ENCODE data around the gene TREML1.
"Not testable (repeated sequence)": the region's sequence is repeated elsewhere in the genome, so short reads cannot be mapped to it uniquely, and the experiment has no call there.

TREML1 gene, protein sequence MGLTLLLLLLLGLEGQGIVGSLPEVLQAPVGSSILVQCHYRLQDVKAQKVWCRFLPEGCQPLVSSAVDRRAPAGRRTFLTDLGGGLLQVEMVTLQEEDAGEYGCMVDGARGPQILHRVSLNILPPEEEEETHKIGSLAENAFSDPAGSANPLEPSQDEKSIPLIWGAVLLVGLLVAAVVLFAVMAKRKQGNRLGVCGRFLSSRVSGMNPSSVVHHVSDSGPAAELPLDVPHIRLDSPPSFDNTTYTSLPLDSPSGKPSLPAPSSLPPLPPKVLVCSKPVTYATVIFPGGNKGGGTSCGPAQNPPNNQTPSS

DNA sequence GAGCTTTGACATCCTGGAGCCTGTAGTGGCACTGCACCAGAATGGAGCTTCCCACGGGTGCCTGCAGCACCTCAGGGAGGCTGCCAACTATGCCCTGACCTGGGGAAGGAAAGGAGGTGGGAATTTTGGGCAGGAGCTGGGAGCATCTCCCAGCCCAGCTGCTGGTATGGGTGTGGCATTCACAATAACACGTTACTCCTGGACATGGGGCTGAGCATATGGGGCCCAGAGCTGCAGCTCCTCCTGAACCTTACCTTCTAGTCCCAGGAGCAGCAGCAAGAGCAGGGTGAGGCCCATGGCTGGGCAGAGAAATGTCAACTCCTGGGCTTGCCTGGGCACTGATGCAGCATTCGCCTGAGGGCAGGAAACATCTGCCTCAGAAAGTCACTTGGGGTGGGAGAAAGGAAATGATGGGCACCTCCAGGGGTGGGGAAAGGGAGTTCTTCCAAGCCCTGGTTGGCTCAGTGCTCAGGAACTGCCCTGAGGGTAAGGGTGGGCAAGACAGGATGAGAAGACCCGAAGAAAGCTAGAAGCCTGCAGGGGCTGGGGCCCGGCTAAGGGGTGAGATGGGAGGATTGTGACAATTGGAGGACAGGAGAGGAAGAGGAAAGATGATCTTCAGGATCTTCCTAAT, at the start of gene TREML1:
Gene TREML1 (minus strand): TSS at position 356 of the 634 bp plus-strand sequence. CDS start 59 bp downstream, at position 297.
- DNase-seq (ENCODE audit: low spot score) = no peak

DNA sequence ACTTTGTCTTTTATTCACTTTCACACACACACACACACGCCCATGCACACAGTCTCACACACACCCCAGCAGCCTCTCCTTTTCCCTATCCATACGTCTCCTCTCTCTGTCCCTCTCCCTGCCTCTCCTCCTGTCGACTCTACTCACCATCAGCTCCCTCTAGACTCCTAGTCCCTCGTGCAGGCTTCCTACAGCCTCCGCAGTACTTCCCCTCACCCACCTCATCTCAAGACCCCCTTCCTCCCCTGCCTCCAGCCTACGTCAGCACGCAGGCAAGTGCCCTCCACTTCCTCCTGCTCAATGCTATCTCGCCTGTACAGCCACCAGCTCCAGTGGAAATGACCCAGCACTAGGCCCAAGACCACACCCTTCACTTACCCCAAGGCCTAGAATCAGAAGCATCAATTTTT, 47.6 kb upstream of the TREML1 start:
- no peak for DNase-seq (ENCODE audit: low spot score)

DNA sequence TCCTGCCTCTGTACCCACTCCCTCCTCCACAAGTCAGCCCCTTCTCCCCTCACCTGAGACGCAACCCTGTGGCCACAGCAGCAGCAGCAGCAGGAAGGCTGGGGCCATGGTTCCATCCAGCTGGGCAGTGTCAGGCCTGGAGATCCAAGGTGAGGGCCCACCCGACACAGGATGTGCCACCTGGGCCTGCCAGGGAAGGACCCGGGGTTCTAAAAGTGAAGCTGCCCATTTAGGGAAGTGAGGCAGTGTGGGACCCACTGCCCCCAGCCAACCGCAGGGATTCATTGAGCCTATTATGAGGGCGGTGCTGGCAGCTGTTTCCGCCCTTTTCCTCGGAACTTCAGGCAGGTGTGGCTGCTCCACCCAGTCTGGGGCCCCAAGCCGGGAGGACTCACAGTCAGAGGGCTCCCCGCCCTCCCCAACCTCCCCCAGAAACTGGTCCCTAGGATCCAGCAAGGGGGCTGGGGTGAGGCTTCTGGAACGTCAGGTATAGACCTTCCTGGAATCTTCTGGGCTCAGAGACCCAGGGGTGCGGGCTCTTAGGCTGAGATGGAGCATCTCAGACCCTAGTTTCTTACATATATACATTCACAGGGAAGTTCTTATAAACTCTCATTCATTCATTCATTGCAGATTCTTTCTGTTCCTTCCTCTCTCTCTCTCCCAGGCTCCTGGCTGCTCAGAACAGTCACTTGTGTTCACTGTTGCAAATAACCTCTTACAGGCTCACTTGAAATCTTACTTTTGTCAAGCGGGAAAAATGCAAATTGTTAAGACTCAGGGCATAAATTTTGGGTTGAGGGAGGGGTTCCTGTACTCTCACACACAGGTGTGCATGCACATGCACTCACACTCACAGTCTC, 47.0 kb upstream of the TREML1 start, which contains the start of gene TREML2:
Gene TREML2 (minus strand): TSS at position 249 of the 863 bp plus-strand sequence. CDS start 141 bp downstream, at position 108.
- DNase-seq (ENCODE audit: low spot score) = no peak

DNA sequence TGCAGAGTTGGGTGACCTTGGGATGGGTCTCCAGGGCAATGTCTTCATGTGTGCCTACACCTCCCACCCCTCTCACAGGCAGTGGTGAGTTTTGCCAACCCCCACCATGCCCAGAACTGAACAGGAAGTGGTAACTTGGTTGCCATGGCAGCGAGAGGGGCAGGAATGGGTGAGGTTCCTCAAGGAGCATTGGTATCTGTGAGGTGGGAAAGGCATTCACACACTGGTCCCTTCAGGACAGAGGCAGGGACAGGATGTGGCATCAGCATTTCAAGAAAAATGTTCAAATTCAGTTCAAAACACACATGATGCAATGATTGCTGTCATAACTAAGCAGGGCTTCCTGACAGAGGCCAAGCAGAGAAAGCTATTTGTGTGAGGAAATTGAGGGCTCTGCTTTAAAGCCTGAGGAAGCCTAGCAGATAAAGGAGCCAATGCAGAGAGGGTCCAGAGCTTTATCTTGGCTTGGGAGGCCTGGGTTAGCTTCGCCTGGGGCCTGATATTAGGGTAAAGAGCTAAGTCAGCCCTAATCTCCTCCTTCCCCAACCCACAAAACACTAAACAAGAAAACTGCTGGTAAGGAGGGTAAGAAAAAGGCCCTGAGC, 46.3 kb upstream of the TREML1 start:
- no peak for DNase-seq (ENCODE audit: low spot score)

DNA sequence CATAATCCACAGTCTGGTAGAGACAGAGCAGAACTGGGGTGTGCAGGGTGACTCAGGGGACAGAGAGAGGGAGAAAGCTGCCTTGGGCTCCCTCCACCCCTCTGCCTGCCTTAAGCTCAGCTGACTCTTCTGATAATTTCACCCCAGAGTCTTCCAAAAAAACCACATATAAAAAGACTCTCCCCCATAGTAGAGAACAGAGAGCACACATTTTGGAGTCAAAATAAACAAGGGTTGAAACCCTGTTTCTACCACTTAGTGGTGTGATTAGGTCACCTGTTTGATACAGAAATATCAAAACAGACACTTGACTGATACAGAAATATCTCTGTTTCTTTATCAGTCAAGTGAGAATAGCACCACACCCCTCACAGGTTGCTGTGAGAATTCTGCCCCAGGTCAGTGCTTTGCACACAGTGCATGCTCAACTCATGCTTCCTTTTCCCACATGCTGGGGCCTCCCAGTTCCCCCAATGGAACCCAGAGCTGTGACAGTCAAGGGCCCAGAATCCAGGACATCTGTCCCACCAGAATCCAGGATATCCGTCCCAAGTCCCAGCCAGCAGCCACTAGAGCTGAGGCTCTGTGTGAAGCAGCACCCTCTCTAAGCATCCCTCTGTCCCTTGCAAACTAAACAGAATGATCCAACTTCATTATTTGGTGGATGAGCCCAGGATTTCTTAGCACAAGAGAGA, 45.6 kb upstream of the TREML1 start:
- no peak for DNase-seq (ENCODE audit: low spot score)

DNA sequence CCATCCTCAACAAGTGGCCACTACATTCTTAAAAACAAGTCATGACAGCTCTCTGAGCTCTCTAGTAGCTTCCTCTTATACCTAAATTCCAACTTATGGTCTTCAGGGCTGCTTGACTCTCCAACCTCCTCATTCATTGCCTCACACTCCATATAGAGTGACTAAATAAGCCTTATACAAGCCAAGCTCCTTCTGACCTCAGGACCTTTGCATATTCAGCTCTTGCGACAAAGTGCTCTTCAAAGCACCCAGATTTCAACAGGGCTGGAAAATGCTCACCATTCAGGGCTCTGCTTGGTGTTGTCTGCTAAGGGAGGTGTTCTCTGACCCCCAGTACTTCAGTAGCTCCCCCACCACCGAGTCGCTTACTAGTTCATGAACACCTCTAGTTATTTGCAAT, 43.1 kb upstream of the TREML1 start:
- no peak for DNase-seq (ENCODE audit: low spot score)

DNA sequence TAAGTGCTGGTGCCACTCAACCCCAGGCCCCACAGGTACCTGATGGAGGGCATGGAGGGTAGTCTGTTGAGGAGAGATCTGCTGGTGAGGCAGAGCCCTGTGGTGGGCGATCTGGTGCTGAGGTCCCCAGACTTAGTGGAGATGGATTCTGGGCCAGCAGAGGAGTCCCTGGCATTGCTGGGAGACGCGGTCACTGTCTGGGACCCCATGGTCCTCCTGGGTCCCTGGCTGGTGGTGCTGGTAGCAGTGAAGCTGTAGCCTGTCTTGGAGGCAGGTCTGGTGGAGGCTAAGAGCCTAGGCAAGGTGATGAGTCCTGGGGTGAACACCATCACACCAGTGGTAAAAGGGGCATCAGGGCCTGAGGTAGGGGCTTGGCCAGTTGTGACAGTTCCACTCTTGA, 40.2 kb upstream of the TREML1 start:
- DNase-seq (ENCODE audit: low spot score) = no peak

DNA sequence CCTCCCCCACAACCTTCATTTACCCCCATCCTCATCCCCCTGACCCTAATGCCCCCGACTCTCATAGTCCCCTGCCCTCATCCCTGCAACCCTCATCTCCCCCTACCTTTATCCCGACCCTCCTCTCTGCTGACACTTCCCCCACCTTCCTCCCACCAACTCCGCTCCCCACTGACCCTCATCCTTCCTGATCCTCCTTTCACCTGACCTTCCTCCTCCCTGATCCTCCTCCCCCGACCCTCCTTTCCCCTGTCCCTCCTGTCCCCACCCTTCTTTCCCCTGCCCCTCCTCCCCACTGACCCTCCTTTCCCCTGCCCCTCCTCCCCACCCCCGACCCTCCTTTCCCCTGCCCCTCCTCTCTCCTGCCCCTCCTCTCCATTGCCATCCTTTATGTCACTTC, 39.7 kb upstream of the TREML1 start:
- no peak for DNase-seq (ENCODE audit: low spot score)

DNA sequence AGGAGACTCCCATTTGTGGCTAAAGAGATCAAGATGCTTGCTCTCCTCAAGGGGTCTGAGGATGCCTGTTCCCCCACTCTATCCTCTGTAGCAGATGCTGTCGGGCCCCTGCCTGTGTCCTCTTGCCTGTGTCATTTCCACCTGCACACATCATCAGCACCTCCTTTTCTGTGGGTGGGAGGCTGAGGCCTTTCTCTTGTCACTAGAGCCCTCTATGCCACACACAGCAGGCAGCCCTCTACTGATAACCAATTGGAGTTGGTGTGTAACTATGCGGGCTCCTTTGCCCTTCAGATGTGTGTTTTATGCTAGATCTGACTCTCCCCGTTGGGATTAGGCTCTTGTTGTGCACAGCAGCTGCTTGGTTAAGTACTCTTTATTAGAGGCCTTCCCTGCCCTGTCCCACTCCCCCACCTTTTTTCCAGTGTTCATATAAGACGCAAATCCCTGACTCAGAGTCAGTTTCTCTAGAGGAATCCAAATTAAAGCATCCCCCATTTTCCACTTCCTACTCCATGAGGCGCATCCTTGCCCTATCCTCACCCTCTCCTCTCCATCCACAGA, 39.1 kb upstream of the TREML1 start:
- DNase-seq (ENCODE audit: low spot score) = no peak

DNA sequence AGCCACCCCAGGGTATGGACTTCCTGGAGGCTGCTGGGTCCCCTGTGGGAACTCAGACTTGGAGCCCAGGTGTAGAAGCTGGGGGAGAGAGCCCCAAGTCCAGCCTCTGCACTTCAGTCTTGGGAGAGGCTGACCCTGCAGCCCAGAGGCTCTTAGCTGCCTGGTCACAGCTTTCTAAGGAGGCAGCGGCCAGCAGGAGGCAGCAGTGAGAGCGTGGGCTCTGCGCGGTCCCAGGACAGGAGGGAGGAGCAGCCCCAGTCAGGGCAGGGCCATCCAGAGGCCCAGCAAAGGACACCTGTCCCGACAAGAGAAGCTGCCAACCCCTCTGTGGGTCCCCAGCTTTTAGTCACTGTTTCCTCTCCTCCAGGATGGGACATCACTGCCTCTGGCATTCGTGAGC, 37.4 kb upstream of the TREML1 start:
- DNase-seq (ENCODE audit: low spot score) = peak; percentile 85

DNA sequence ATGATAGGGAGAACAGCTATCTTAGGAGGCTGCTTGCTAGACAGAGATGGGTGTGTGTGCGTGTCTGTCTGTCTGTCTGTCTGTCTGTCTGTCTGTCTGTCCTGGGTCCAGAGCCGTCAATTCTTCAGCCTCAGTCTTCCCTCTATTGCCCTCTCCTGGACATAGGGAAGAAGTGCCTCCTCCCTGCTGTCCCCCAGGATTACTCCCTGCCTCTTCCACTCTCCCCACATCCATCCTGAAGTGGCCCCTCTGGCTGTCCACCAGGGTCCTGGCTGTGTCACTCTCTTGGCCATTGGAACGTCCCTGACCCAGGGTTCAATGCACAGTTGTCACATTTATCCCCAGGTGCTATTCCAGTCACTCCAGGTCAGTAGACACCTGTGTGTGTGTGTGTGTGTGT, 36.6 kb upstream of the TREML1 start:
- DNase-seq (ENCODE audit: low spot score) = no peak

DNA sequence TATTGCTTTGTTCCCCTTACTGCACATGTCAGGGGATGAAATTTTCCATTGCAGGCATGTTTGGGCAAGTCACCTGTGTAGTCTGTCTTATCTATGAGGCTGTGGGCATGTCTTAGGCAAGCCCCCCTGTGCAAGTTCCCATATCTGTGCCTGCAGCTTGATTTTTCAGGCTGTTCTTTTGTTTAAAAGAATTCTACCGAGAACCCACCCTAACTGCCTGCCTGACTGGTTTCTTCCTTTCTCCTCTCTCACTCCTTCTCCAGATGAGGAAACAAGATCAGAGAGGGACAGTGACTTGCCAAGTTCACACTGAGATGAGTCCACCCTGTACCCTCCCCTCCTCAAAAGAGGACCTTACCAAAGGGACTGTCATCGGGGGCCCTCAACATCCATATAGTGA, 35.8 kb upstream of the TREML1 start:
- no peak for DNase-seq (ENCODE audit: low spot score)

DNA sequence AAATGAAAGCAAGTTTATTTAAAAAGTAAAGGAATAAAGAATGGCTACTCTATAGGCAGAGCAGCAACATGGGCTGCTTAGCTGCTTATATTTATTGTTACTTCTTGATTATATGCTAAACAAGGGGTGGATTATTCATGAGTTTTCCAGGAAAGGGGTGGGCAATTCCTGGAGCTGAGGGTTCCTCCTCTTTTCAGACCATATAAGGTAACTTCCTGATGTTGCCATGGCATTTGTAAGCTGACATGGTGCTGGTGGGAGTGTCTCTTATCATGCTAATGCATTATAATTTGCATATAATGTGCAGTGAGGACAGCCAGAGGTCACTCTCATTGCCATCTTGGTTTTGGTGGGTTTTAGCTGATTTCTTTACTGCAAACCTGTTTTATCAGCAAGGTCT, 34.9 kb upstream of the TREML1 start:
- not testable (repeated sequence) for DNase-seq (ENCODE audit: low spot score)

DNA sequence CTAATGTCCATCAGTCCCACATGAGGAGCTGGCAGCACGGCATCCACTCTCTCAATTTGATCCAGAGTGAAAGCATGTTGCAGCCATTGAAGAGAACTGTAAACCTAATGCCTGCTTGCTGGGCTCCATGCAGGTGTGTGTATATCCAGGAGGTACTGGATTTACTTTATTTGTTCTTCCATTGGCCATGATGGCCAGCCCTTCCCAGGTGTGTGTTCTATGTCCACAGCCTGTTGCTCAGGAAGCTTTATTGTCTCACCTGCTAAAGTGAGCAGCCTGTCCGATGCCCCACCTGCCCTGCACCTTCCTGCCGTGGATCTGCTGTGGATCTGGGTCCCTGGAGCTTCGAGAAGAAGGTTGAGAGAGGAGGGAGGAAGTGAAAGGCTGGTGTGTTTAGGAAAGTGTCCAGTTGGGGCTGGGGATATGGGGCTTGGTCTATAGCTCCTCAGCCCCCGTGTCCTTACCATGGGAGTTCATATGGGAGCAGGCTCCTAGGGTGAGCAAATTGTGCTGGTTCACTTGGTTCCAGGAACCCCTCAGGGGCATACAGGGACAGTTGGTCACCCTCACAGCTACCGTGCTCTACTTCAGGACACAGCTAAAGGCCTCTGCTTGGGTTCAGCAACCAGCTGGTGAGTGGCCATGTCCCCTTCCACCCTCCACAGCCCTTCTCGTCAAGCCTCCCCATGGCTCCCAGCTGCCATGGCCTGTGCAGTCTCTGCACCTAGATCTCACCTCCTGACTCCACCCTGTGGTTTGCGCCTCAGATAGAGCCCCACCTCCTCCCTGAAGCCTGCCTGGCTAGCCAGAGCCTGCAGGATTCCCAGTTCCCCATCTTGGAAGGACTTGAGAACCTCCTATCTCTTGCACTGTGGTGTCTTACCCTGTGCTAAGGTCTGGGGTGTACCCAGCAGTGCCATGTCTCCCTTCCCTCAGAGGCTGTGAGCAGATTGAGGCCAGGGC, 34.1 kb upstream of the TREML1 start:
- no peak for DNase-seq (ENCODE audit: low spot score)

DNA sequence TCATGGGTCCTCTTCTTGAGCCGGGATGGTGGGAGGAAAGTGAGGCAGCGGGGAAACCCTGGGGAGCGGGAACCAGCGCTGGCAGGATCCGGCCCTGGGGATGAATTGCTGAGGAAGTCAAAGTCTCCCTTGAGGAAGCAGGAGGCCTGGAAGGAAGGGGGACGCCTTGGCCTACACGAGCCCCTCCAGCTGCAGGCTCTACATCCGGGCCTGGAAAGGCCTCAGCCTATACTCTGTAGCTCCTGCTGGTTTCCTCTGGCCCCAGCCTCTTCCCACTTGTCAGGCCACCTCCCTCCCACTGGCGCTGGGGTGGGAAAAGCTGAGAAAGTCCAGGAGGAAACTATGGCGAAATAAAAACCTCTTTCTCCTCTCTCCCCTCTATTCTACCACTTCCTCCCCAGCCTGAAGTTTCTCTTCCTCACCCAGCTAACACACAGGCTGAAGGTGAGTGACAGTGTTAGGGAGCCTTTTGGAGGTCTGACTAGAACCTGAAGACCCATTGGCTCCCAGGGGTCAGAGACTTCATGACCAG, 31.9 kb upstream of the TREML1 start:
- no peak for DNase-seq (ENCODE audit: low spot score)

DNA sequence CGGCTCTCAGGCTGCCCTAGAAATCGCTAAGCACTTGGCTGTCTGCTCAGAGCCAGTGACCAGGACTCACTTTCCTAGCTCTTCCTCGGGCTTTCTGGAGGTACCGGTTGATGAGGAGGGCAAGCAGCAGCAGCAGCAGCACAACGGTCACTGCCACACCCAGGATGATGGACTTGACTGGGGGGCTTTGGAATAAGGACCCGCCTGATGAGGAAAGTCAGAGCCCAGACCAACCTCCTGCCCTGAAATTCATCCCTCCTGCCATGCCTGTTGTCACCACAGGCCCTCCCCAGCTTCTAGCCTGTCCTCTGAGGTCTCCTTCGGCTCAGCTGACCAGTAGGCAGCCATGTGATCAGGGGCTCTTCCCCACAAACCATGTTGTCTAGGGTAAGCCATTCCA, 30.6 kb upstream of the TREML1 start:
- DNase-seq (ENCODE audit: low spot score) = no peak

DNA sequence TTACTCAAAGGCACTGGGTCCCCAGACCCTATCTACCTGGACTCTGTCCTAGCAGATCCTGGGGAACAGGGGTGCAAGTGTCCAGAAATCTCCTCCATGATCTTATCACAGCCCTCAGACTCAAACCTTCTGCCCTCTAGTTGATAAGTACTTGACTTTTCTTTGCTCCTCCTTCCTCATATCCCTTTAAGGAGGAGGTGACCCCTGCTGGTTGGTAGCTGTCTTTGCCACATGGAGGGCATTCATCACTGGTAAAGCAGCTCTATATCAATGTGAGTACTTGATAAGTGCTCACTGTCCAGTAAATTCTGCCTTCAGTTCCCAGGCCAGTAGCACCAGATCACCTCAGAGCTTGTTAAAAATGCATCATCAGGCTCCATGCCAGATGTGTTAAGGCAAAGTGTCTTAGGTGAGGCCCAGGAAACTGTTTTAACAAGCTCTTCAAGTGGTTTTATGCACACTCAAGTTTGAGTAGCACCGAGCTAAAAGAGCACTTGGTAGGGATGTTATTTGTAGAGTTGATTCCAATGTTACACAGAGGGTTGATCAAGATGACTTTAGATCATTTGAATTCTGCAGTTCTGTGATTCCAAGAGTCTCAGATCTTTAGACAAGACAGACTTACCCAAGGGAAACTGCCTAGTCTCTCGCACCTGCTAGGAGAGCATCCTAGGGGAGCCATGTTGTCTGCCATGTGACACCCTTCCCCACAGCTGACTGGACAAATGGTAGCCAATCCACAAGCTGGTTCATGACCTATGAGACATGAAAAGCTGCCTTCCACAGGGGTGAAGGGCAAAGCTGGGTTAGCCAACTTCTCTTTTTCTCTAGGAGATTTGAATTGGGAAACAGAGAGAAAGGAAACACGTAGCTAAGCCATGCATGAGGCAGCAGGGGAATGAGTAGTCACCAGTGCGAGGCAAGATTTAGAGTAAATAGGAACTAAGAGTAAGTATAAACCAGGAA, 28.2 kb upstream of the TREML1 start:
- DNase-seq (ENCODE audit: low spot score) = peak; percentile 61

DNA sequence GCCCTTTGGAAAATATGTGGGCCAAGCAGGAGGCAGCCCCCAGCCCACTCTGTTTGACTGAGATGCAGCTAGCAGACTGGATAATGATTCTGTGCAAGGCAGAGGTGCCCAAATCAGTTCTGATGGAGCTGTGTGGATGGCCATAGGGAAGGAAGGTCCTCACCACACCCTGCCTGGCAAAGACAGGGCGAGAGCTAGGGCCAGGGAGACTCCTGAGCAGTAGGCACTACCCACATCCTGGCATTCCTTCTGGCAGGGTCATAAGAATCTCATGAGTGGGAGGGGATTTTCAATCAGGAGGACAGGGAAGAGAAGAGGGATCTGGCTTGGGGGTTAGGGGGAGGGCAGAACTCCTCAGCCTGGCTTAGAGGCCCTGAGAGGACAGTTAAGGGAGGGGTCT, 27.4 kb upstream of the TREML1 start:
- DNase-seq (ENCODE audit: low spot score) = no peak

DNA sequence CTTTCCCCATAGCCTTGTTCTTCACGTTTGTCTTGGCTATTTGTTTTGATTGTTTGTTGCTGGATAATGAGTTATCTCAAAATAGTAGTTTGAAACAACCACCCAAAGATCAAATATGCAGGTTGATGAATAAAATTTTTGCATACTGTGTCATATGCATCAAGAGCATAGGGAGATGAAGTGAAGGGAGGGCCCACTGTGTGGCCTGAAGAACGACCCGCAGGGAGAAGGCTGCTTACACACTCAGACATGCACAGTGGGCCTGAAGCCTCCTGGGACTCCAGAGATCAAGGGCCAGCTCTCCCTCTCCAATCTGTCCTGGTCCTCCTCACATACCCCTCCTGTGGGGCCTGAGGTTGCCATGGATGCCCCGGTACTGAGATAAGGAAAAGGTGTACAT, 25.0 kb upstream of the TREML1 start:
- no peak for DNase-seq (ENCODE audit: low spot score)
